Measurements from ENCODE around the gene ZNF267. TPM values are rescaled to one million over a fixed set of nuclear protein-coding genes. Genes with fewer than 3 reads are reported as not detected.
A peak's percentile ranks its signal among the peaks of the same experiment; 100 is the strongest.

Gene ZNF267
- total RNA-seq, 4 donors from 2014 or later: 13.1 to 25.9 (median 16.2) TPM

DNA sequence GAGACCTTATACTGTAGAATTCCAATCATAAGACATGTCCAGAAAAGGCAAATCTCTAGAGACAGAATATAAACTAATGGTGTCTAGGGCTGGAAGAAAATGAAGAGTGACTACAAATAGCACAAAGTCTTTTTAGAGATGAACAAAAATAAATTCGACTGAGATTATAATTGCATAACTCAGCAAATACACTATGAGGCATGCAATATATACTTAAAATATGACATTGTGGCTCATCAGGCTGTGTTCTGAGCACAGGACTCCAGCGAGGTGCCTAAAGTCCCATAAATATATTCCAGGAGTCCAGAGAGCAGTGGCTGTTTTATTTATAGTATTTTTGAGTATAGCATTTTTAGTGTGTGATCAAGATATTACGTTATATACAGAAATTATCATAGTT lies 13.1 kb upstream of the ZNF267 start:
- TF ChIP-seq POLR2A (IDR thresholded peaks at IDR 0.05): no peak
- TF ChIP-seq, protein P1, sequence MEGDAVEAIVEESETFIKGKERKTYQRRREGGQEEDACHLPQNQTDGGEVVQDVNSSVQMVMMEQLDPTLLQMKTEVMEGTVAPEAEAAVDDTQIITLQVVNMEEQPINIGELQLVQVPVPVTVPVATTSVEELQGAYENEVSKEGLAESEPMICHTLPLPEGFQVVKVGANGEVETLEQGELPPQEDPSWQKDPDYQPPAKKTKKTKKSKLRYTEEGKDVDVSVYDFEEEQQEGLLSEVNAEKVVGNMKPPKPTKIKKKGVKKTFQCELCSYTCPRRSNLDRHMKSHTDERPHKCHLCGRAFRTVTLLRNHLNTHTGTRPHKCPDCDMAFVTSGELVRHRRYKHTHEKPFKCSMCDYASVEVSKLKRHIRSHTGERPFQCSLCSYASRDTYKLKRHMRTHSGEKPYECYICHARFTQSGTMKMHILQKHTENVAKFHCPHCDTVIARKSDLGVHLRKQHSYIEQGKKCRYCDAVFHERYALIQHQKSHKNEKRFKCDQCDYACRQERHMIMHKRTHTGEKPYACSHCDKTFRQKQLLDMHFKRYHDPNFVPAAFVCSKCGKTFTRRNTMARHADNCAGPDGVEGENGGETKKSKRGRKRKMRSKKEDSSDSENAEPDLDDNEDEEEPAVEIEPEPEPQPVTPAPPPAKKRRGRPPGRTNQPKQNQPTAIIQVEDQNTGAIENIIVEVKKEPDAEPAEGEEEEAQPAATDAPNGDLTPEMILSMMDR (IDR thresholded peaks at IDR 0.05): no peak
- H3K27ac ChIP-seq: no peak overlapping the region
- H3K9me3 ChIP-seq: no peaks in the 10 kb centered on the region
- no peak for DNase-seq
- no peak overlapping the region for H3K4me3 ChIP-seq (replicated peaks in 1 of 3)
- no peaks in the 10 kb centered on the region for H3K4me1 ChIP-seq
- intact Hi-C loops (cut with DNase I): loop anchor here (10.0 kb wide), 1 partner anchor 876 kb away; the partner anchor contains the start of gene HSD3B7
- WGBS, 2 donors: 66 to 68% methylated on average over 3 of the region's 3 CpGs
- H3K36me3 ChIP-seq: no peaks in the 10 kb centered on the region
- no peaks in the 10 kb centered on the region for H3K27me3 ChIP-seq

DNA sequence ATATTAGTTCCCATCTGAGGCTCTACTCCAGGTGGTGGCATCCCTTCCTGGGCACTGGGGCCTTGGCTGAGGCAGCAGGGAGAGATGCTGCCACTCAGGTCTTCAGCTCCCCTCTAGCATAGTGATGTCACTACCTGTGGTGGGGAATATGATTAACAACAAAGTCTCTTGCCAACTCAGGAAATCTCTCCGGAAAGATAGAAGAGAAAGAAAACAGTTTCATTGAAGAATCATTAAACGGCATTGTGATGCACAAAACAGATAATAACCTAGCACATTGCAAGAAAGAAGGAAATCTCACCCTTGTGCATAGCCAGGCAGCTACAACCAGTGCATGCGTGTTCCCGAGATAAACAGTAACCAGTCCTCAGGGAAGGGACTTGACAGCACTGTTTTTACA lies 12.2 kb upstream of the ZNF267 start:
- no peak for DNase-seq

DNA sequence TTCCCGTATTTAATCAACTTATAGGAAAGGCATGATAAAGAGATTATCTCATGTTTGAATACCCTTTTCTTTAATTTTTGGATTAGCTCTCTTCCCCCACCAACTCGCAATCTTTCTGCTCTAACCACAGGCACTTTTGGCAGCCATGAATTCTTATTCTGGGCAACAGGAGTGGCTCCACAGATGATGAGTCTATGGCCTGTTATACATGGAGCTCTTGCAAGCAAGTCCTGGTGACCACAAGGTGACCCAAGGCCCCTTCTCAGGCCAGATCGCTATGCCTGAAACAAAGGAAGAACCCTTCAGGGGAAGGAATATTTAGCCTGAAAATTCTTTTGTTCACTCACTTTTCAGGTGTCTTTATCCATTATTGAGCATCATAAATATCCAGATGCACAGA lies 10.8 kb upstream of the ZNF267 start:
- Histone ChIP-seq H3K36me3 (no peaks in the 10 kb centered on the region), H3K27me3 (no peaks in the 10 kb centered on the region), H3K4me1 (no peaks in the 10 kb centered on the region), H3K4me3 (replicated peaks in 1 of 3) (no peak overlapping the region), H3K9me3 (no peaks in the 10 kb centered on the region), H3K27ac (no peak overlapping the region)
- intact Hi-C loops (cut with DNase I): loop anchor here (10.0 kb wide), 1 partner anchor 878 kb away; the partner anchor contains the start of gene HSD3B7
- TF ChIP-seq, protein P1 (IDR thresholded peaks at IDR 0.05): no peak
- no peak for TF ChIP-seq POLR2A (IDR thresholded peaks at IDR 0.05)
- 91 to 92% methylated on average over 3 of the region's 3 CpGs for WGBS, 2 donors
- DNase-seq: no peak

More for the DNA sequence above, 12.2 kb upstream of the ZNF267 start:
- Histone ChIP-seq H3K9me3 (no peaks in the 10 kb centered on the region), H3K27ac (no peak overlapping the region), H3K4me3 (replicated peaks in 1 of 3) (no peak overlapping the region), H3K27me3 (no peaks in the 10 kb centered on the region), H3K4me1 (no peaks in the 10 kb centered on the region), H3K36me3 (no peaks in the 10 kb centered on the region)
- intact Hi-C loops (cut with DNase I): loop anchor here (10.0 kb wide), 1 partner anchor 877 kb away; the partner anchor contains the start of gene HSD3B7
- no peak for TF ChIP-seq POLR2A (IDR thresholded peaks at IDR 0.05)
- TF ChIP-seq, protein P1 (IDR thresholded peaks at IDR 0.05): no peak
- 61 to 78% methylated on average over 4 of the region's 4 CpGs for WGBS, 2 donors

DNA sequence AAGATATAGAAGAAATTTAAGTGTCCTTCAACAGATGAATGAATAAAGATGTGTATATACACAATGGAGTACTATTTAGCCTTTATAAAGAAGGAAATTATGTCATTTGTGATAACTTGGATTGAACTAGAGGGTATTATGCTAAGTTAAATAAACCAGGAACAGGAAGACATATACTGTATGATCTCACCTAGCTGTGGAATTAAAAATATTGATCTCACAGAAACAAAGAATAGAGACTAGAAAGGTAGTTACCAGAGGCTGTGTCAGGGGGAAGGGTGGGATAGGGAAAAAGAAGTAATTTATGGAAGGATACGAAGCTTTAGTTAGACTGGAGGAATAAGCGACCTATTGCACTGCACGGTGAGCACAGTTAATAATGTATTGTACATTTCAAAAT lies 5.4 kb upstream of the ZNF267 start:
- peaks cover 0 to 8% of the 10 kb centered on the region in 2 donors for H3K4me1 ChIP-seq
- TF ChIP-seq, protein P1 (IDR thresholded peaks at IDR 0.05): no peak
- TF ChIP-seq POLR2A (IDR thresholded peaks at IDR 0.05): no peak
- H3K27ac ChIP-seq: no peak overlapping the region
- no peaks in the 10 kb centered on the region for H3K27me3 ChIP-seq
- no peaks in the 10 kb centered on the region for H3K36me3 ChIP-seq
- H3K9me3 ChIP-seq: no peaks in the 10 kb centered on the region
- no peak for DNase-seq
- intact Hi-C loops (cut with DNase I): loop anchor here (10.0 kb wide), 1 partner anchor 883 kb away; the partner anchor contains the start of gene HSD3B7
- no peak overlapping the region for H3K4me3 ChIP-seq (replicated peaks in 1 of 3)
- WGBS, 2 donors: 26 to 30% methylated on average over 3 of the region's 3 CpGs

DNA sequence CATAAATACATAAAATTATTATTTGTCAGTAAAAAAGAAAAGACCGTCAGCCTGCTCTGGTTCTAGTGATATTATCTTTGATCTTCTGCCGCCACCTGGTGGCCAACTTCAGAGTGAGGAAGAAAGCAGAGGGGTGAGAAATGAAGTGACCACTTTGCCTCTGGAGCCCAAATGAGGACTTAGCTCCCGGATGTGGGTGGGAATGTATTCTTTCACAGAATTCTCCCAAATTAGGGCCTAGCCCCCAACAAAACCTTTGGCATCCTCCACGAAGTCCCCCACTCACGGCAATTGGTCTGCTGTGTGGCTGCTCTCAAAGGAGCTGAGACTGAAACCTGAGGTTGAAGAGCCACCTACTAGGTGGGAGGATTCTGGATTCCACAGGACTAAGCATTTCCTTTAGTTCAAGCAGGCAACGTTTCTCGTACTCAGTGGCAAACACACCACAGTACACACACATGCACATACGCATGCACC lies 4.9 kb upstream of the ZNF267 start:
- no peaks in the 10 kb centered on the region for H3K36me3 ChIP-seq
- H3K27ac ChIP-seq: no peak overlapping the region
- peak; percentile 80 to 87 for DNase-seq
- no peaks in the 10 kb centered on the region for H3K9me3 ChIP-seq
- TF ChIP-seq, protein P1 (IDR thresholded peaks at IDR 0.05): peak; percentile 56 to 84 (median 73)
- TF ChIP-seq POLR2A (IDR thresholded peaks at IDR 0.05): no peak
- H3K4me3 ChIP-seq (replicated peaks in 1 of 3): no peak overlapping the region
- intact Hi-C loops (cut with DNase I): loop anchor here (10.0 kb wide), 1 partner anchor 884 kb away; the partner anchor contains the start of gene HSD3B7
- no peaks in the 10 kb centered on the region for H3K27me3 ChIP-seq
- WGBS, 2 donors: 11 to 13% methylated on average over 8 of the region's 8 CpGs
- H3K4me1 ChIP-seq: peaks cover 0 to 10% of the 10 kb centered on the region in 2 donors

Measured in thyroid gland (tissue), 4 donors.